C4-2B (cell line): ENCODE data around the gene OXNAD1.

Source experiments
- H3K27ac ChIP-seq: fragments of 450-650 bp; 2 replicates; pipeline ENCODE4 v1.5.1; 2017
- ZFX ChIP-seq: fragments of 450-650 bp; IDR thresholded peaks from 2 replicates; pipeline ENCODE4 v1.6.1; 2017
- TF ChIP-seq, protein P1 (sequence below): fragments of 450-650 bp; conservative IDR thresholded peaks from 2 replicates; pipeline ENCODE4 v1.5.1; 2017; ENCODE audit warnings: mild to moderate bottlenecking

Gene OXNAD1

DNA sequence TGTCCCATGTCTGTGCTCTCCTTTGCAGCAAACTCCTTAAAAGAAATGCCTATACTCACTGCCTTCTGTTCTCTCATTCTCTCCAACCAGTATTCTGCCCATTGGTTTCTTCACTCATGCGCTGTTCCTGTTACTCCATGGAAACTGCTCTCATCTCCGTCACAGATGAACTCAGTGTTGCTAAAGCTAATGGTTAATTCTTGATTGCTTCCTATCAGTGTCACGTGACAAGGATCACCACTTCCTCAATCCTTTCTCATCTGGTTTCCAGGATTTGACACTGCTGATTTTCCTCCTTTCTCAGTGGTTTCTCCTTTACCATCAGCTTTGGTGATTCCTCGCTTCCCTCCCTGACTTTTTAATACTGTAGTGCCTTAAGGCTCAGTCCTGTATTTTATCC is 2.8 kb upstream of the OXNAD1 start:
- no peak overlapping the region for H3K27ac ChIP-seq
- TF ChIP-seq, protein P1, sequence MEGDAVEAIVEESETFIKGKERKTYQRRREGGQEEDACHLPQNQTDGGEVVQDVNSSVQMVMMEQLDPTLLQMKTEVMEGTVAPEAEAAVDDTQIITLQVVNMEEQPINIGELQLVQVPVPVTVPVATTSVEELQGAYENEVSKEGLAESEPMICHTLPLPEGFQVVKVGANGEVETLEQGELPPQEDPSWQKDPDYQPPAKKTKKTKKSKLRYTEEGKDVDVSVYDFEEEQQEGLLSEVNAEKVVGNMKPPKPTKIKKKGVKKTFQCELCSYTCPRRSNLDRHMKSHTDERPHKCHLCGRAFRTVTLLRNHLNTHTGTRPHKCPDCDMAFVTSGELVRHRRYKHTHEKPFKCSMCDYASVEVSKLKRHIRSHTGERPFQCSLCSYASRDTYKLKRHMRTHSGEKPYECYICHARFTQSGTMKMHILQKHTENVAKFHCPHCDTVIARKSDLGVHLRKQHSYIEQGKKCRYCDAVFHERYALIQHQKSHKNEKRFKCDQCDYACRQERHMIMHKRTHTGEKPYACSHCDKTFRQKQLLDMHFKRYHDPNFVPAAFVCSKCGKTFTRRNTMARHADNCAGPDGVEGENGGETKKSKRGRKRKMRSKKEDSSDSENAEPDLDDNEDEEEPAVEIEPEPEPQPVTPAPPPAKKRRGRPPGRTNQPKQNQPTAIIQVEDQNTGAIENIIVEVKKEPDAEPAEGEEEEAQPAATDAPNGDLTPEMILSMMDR: no peak
- TF ChIP-seq ZFX: no peak

DNA sequence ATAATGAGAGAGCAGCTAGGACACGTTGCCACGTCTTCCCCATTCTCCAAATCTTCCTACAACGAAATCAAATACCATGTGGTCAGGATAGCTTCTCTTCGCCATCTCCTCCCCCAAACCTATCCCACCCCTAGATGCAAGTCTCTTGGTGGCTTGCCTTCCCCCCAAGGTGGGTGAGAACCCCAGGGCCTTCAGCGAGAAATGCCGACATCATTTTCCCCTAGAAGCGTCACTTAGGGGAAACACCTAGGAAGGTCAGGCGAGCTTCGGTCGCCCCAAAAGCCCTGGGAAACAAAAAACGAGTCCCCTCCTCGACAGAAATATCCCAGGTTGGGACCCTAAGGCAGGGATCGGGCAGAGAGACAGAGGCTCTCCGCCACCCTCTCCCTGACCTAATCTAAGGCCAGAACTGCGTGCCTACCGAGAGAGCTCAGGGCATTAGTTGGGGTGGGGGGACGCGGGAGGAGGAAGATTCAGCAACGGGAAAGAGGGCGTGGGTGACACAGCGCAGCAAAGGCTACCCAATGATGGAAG is 771 bp upstream of the OXNAD1 start:
- peak overlapping the region; percentile 89 for H3K27ac ChIP-seq
- no peak for TF ChIP-seq ZFX
- TF ChIP-seq, protein P1: no peak

DNA sequence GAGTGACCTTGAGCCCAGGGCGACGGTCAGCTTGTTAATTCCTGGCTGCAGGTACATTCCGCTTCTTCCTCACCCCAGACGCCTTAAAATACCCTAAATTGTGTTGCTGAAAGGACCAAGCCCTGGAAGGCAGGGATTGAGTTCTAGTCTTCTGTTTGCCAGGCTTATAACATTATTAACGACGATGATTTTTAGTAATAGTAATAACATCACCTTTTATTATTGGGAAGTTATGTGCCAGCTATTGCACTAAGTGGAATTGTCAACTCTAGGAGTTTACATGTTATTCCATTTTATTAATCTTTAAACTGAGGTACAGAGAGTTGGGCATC is 409 bp downstream of the OXNAD1 start:
- peak overlapping the region; percentile 89 for H3K27ac ChIP-seq
- TF ChIP-seq, protein P1: no peak
- TF ChIP-seq ZFX: no peak

DNA sequence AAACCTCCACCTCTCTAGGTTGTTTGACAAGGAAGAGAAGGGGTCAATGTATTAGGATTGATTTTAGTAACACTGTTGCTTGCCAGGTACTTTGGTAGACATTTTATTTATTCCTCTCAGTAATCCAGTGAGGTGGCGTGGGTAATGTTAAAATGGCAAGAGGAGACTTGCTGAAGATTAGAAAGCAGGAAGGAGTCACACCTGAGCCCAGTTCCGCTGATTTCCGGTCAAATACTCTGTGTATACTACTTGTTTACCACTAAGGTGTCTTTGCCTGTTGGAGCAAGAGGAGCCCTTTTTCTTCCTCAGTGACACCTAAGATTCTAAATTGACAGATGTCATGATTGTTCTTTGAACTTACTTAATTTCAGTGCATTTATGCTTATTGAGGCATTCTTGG is 1.7 kb downstream of the OXNAD1 start:
- TF ChIP-seq, protein P1: no peak
- no peak for TF ChIP-seq ZFX
- no peak overlapping the region for H3K27ac ChIP-seq

DNA sequence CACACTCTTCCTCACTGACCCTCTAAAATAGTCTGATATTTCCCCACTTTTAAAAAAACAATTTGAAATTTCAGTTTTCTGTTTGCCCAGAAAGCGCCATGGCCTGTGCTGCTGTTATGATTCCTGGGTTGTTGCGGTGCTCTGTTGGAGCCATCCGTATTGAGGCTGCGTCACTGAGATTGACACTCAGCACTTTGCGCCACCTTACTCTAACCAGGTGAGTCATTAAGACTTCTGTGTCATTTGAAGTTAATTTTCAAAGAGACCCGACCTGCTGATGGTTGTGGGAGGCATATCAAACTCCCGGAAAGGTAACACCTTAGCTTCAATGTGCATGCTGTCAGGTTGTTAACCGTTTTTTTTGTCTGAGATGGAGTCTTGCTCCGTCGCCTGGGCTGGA is 5.8 kb downstream of the OXNAD1 start:
- no peak for TF ChIP-seq ZFX
- TF ChIP-seq, protein P1: no peak
- H3K27ac ChIP-seq: no peak overlapping the region

DNA sequence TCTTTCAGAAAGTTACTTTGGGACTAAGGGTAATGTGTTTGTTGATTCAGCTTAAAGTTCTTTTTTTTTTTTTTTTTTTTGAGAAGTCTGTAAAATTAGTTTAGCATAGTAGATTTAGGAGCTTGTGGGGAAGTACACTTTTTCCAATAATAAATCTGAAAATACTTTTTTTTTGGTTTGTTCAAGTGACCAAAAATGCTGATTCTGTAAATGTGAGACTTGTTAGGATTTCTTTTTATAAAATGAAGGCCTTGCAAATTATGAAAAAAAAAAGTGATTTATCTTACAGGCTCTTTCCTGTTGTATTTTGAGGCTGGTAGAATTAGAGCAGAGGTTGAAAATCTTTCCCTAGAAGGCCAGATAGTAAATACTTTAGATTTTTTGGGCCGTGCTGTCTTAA is 7.6 kb downstream of the OXNAD1 start:
- no peak for TF ChIP-seq ZFX

DNA sequence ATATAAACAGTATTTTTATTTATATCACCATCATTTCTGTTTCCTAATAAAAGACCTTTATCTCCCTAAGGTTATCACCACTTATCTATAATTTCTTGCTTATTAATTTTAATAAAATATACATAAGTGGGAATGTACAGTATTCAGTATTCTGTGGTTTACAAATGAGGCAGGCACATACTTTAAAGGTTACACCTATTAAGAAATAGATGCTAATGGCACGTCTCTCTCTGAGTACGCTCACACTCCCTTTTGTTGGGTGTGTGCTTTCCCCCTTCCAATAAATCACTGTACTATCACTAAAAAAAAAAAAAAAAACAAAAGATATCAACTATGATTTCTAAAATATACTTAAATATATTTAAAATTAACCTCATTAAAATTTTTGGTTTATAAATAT is 8.9 kb downstream of the OXNAD1 start:
- no peak overlapping the region for H3K27ac ChIP-seq
- TF ChIP-seq, protein P1: no peak
- no peak for TF ChIP-seq ZFX

More for the DNA sequence above, 7.6 kb downstream of the OXNAD1 start:
- no peak overlapping the region for H3K27ac ChIP-seq

DNA sequence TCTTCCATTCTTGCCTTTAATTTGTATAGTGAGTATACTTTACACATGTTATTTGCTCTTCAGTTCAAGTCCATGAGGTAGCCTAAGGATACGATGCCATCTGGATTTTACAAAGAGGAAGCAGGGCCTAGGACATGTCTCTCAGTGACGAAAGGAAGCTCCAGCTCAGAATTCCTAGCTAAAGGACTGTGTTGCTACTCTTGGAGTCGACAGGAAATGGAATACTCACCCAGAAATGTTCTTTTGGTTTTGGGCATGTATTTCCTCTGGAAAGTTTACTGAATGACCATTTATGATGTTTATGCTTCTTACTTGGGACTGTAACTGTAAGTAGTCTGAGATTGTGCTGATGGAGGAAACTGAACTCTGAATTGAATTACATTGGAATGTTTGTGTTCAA is 12.5 kb downstream of the OXNAD1 start:
- H3K27ac ChIP-seq: no peak overlapping the region
- no peak for TF ChIP-seq ZFX
- TF ChIP-seq, protein P1: no peak
